GM18517 (cell line): ENCODE data around the gene FOXL3.

Experiments used
- ATAC-seq: cut with Tn5 transposase; IDR thresholded peaks from one replicate; pipeline ENCODE4 v1.9.1; 2021; ENCODE audit warnings: mild to moderate bottlenecking, moderate library complexity; ENCODE audit not compliant: unreplicated experiment

FOXL3 gene

GRCh38 chr7:265998-266850 lies 23.7 kb upstream of the FOXL3 start:
- no peak for ATAC-seq

DNA sequence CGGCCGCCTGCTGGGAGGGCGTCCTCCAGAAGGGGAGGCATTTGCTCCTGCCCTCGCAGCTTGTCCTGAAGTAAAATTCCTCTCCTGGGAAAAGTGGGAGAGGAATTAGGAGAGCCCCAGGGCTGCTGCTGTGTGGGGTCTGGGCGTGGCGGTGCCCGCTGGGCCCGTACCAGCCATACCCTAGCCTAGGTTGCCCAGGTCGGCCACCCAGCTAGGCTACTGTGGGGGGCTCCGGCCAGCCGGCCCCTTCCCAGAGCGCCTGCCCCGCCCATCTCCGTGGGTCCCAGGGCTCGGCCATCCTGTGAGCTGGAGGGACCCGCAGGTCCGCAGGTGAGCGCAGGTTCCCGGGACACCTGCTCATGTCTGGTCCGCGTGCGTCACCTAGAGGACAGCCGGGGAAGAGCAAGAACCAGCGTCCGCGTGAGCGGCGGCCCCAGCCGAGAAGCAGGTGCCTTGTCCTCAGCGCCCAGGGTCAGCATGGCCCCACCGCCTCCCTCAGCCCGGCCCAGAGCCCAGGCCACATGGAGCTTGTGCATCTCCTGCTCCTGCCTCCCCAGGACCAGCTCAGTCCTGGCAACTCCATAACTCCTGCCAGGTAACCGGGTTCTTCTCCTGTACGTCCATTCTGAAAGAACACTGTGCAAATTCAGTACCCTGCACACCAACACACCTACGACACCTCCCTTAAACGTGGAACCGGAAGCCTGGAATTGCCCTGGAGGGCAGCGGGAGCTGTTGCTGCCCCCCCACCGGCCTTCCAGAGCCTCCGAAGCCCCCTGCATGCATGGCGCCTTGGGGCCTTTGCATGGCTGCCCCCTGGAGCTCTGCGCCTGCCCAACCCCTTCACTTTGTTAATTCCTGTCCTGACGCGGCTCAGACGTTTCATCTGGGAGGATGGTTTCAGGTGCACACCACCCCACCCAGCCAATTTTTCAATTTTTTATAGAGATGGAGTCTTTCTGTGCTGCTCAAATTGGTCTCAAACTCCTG lies 22.8 kb upstream of the FOXL3 start:
- ATAC-seq: no peak

DNA sequence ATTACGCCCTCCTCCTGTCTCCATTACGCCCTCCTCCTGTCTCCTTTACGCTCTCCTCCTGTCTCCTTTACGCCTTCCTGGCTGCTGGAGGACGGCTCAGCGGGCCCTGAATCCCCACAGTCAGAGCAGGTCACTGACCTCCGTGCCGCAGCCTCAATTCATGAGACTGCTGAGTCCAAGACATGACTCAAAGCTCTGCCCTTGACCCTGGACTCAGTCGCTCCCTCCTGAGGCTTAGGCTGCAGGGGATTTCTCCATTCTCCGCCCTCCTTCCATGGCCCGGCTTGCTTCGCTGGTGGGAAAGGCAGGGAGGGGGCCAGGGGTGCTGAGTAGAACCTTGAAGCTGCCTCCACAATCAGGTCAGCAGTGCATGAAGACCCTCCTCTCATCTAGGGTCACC lies 21.0 kb upstream of the FOXL3 start:
- no peak for ATAC-seq

DNA sequence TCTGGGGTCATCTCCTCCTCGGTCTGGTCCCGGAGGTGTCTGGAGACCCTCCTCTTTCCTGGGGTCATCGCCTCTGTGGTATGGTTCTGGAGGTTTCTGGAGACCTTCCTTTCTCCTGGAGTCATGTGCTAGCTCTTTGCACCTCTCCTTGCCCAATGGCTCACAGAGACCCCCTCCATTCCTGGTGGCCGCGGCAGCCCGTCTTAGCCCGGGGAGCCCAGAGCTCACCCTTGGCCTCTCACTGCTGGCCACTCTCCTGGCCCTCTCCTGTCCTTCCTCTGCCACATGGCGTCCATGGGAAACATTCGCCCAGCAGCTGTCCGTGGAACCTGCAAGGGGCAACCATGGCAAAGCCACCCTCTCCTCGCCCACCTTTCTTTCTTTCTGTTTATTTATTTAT lies 20.2 kb upstream of the FOXL3 start:
- no peak for ATAC-seq

- no peak for ATAC-seq
Measured at GRCh38 chr7:270351-270983, 19.5 kb upstream of the FOXL3 start.

DNA sequence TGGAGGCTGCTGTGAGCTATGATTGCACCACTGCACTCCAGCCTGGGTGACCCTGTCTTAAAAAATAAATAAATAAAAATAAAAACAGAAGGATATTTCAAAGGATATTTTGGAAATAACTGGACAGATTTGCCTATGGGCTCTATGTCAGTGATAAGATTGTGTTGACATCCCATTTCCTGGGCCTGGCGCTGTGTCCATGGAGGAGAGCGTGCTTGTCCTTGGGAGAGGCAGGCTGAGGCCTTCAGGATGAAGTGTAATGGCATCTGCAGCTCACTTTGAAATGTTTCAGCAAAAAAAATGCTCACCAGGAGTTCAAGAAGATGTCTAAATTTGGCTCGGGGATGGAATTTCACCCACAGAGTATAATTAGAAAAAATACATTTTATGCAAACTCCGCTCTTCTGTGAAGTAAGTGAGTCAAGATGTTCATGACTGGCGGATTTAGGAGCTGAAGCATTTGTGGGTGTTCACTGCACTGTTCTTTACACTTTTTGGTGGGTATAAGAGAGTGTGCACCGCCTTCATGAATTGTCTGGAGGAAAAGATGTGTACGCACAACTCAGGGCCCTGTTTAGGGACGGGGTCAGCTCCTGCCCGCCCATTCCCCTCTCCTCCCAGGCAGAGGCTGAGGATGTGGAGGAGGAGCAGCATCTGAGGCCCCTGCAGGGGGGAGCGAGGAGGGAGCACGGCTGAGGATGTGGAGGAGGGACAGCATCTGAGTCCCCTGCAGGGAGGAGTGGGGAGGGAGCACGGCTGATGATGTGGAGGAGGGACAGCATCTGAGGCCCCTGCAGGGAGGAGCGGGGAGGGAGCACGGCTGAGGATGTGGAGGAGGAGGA lies 18.5 kb upstream of the FOXL3 start:
- ATAC-seq: no peak

DNA sequence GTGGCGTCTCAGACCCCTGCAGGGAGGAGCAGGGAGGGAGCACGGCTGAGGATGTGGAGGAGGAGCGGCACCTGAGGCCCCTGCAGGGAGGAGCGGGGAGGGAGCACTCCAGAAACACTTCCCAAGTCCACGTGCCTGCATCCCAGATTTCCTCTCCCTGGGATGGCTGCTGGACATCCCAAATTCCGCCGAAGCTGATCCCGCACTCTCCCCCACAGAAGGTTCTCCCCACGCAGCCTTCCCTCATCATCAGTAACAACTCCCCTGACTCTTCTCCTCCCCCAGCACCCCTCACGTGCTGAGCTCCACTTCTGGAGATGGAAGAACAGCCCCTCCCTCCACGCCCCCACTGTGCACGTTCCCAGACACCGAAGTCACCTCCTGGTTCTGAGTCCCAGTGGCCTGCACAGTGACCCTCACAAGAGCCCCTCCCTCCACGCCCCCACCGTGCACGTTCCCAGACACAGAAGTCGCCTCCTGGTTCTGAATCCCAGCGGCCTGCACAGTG lies 17.8 kb upstream of the FOXL3 start:
- no peak for ATAC-seq

DNA sequence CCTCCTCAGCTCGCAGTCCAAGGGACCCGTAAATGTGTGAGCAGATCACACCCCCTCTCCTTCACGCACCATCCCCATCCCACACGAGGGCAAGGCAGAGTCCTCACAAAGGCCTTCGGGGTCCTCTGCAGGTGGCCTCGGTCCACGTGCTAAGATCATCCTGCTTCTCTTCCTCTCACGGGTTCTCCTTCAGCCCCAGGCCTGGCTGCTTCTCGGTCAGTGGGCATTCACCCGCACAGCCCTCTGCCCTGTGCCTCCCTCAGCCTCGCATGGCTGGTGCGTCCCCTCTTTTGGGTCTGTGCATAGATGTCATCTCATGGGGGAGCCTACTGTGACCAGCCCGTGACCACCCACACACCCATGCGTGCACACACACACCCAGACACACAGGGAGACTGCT lies 17.3 kb upstream of the FOXL3 start:
- no peak for ATAC-seq

DNA sequence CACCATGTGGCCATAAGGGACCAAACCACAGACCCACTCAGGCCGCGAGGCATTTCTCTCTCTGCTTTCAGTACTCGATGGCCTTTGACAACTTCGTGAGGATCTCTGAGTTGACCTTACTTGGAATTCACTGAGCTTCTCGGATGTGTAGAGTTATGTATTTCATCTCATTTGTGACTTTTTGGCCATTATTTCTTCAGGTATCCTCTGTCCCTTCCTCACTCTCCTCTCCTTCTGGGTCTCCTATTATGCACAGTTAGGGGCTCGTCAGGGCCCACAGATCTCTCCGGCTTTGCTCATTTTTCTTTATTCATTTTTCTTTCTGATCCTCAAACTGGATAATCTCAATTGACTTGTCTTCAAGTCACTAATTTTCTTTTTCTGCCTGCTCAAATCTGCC lies 16.6 kb upstream of the FOXL3 start:
- no peak for ATAC-seq

DNA sequence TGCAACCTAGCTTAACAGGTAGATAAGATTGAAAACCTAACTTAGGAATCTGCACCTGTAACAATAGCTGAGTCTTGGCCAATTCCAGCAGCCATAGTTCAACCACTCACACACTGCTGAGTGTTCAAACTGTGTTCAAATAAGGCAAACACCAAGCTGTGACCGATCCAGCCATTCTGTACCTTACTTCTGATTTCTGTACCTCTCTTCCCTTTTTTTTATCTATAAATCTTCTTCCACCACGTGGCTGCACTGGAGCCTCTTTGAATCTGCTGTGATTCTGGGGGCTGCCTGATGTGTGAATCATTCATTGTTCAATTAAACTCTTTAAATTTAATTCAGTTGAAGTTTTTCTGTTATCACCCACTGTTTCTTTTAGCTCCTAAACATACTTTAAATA lies 15.7 kb upstream of the FOXL3 start:
- no peak for ATAC-seq

DNA sequence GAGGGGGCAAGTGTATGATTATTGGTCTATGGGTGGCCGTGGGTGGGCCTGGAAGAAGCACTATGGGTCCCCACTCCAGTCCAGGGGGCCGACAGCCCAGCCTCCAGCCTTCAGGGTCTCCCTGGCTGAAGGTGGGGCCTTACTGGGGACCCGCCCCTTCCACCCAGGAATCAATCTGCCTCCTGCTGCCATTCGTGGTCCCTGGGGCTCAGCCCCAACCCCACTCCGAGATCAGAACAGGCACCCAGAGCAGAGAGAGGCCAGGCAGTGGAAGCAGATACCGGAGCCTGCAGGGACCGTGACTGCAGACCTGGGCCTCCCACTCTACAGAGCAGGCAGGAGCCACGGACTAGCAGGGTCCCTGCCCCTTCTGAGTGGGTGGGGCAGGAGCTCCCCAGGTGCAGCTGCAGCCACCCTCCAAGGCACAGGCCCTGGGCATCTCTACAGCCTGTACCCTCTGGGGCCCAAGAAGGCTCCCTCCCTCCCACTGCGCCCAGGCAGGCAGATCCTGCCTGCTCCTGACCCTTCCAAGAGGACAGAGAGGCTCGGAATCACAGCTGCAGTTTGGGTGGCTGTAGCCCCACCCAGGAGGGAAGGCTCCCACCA lies 13.6 kb upstream of the FOXL3 start:
- no peak for ATAC-seq

GRCh38 chr7:277228-277627 lies 12.7 kb upstream of the FOXL3 start:
- ATAC-seq: no peak

- ATAC-seq: no peak
Measured at GRCh38 chr7:278081-278480, 11.9 kb upstream of the FOXL3 start.

GRCh38 chr7:279821-280220 lies 10.1 kb upstream of the FOXL3 start:
- no peak for ATAC-seq

GRCh38 chr7:280461-280860 lies 9.5 kb upstream of the FOXL3 start:
- no peak for ATAC-seq

DNA sequence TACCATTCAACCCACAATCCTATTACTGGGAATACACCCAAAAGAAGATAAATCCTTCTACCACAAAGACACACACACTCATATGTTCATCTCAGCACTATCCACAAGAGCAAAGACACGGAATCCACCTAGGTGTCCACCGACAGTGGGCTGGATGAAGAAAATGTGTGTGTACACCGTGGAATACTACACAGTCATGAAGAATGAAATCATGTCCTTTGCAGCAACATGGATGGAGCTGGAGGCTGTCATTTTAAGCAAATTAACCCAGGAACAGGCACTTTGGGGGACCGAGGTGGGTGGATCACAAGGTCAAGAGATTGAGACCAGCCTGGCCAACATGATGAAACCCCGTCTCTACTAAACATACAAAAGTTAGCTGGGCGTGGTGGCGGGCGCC lies 8.3 kb upstream of the FOXL3 start:
- ATAC-seq: no peak

GRCh38 chr7:282621-283020 lies 7.3 kb upstream of the FOXL3 start:
- ATAC-seq: no peak

DNA sequence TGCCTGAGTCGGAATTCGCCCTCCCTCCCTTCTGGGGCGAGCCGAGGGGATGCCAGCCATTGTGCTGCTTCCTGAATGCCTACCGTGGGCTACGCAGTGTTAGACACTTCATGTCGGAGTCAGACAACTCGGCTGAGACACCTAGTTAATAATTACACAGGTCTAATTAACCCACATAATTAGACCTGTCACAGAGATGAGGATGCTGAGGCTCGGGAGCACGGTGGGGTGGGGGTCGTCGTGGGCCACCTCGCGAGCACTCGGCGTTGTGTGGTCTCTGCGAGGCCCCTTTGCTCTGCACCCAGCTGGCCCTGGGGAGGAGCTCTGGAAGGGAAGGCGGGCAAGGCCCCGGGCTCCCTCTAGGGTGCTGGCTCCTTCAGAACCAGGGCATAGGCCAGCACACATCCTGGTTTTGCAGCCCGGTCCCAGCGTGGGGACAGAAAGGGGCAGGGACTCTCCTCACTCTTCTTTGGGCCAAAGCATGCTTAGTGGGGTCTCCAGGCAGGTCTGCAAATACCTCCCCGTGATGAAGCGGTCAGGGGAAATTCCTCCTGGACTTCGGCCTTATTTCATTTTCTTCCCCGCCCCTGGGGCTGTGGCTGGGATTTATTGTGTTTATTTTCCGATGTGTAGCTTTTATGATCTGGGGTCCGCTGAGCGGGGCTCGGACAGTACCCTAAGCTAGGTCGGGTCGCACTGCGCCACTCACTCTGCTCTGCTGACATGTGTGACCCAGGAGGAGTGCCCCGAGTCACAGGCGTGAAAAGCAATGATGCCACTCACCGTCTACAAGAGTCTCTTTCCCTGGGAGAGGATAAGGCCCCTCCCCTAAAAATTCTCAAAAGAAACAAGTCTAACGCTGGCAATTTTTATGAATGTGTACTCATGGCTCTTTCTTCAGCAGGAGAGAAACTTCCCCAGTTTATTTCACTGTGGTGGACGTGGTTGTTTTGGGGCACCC lies 4.9 kb upstream of the FOXL3 start:
- ATAC-seq: no peak

DNA sequence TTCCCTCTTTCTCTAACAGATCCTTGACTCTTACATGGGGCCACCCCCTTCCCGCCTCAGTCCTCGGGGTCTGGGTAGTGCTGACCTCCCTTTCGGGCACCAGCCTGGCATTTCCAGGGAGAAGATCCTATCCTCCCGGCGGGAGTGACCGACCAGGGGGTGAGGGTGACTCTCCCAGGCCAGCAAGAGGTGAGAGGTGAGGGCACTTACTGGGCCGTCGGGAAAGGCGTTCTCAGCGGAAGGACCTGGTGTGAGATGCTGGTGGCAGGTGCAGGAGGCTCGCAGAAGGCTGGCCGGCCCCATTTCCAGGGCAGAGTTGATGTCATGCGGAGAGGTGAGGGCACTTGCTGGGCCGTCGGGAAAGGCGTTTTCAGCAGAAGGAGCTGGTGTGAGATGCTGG lies 4.2 kb upstream of the FOXL3 start:
- no peak for ATAC-seq
